Fibroblast of mammary gland (primary cell): ENCODE measurements around the gene CACNA1H.
A peak's percentile ranks its signal among the peaks of the same experiment; 100 is the strongest.

Experiments used
- DNase-seq: peaks from one replicate; pipeline ENCODE4 v3.0.0-alpha.2; 2010; ENCODE audit warnings: low read depth
- H3K4me3 ChIP-seq: 2 replicates; pipeline ENCODE4 v1.5.1; 2011; ENCODE audit warnings: low read depth, mild to moderate bottlenecking, low read length, moderate library complexity; ENCODE audit not compliant: control insufficient read depth
- CTCF ChIP-seq: conservative IDR thresholded peaks from 2 replicates; pipeline ENCODE4 v1.5.1; 2011; ENCODE audit warnings: low read depth, low read length, inconsistent platforms; ENCODE audit not compliant: control insufficient read depth, insufficient read depth

The CACNA1H gene

GRCh38 chr16:1121601-1122397, 31.1 kb upstream of the CACNA1H start:
- no peak for DNase-seq
- H3K4me3 ChIP-seq, result no peak overlapping the region
- no peak for TF ChIP-seq CTCF

GRCh38 chr16:1122398-1122765, 30.5 kb upstream of the CACNA1H start:
- DNase-seq, result no peak
- TF ChIP-seq CTCF, result no peak
- H3K4me3 ChIP-seq, result no peak overlapping the region

- DNase-seq, result no peak
Observed at GRCh38 chr16:1123525-1124230, 29.2 kb upstream of the CACNA1H start.

GRCh38 chr16:1124291-1124690, 28.6 kb upstream of the CACNA1H start:
- TF ChIP-seq CTCF, result no peak
- DNase-seq, result no peak
- no peak overlapping the region for H3K4me3 ChIP-seq

More at GRCh38 chr16:1123525-1124230, 29.2 kb upstream of the CACNA1H start:
- no peak overlapping the region for H3K4me3 ChIP-seq
- TF ChIP-seq CTCF, result no peak

GRCh38 chr16:1124795-1125194, 28.1 kb upstream of the CACNA1H start:
- no peak for TF ChIP-seq CTCF
- no peak for DNase-seq
- H3K4me3 ChIP-seq, result no peak overlapping the region

- no peak for TF ChIP-seq CTCF
- no peak overlapping the region for H3K4me3 ChIP-seq
- DNase-seq, result peak; percentile 28
Observed at GRCh38 chr16:1125471-1125870, 27.4 kb upstream of the CACNA1H start.
